Mesenchymal stem cell (in vitro differentiated cells and primary cell): Measurements from ENCODE around the gene TRO.

Experiments used
- DNase-seq: peaks from one replicate; pipeline ENCODE4 v3.0.0-alpha.2; 2013
- H2AFZ ChIP-seq: one replicate; pipeline ENCODE4 v1.6.1; 2013; ENCODE audit warnings: low read depth, mild to moderate bottlenecking, control low read depth, inconsistent platforms, low read length, moderate library complexity
- H2AK5ac ChIP-seq: 2 replicates; pipeline ENCODE4 v1.6.1; 2013; ENCODE audit warnings: low read length, moderate library complexity, mild to moderate bottlenecking, inconsistent platforms; ENCODE audit not compliant: severe bottlenecking
- H2BK120ac ChIP-seq: one replicate; pipeline ENCODE4 v1.6.1; 2013; ENCODE audit warnings: low read depth, mild to moderate bottlenecking, inconsistent platforms, low read length, moderate library complexity
- H2BK12ac ChIP-seq, 2 experiments: one replicate each; pipeline ENCODE4 v1.6.1; 2013; ENCODE audit warnings: inconsistent platforms in 2 of 2, low read length in 2 of 2, mild to moderate bottlenecking in 2 of 2, moderate library complexity in 2 of 2, control low read depth in 1 of 2
- H2BK15ac ChIP-seq: one replicate; pipeline ENCODE4 v1.6.1; 2013; ENCODE audit warnings: mild to moderate bottlenecking, low read depth, inconsistent platforms; ENCODE audit not compliant: poor library complexity, severe bottlenecking
- H2BK5ac ChIP-seq: 2 replicates; pipeline ENCODE4 v1.6.1; 2013; ENCODE audit warnings: low read depth, mild to moderate bottlenecking, low read length, control low read depth, inconsistent platforms; ENCODE audit not compliant: poor library complexity, severe bottlenecking
- H3K14ac ChIP-seq, 2 experiments: one replicate each; pipeline ENCODE4 v1.6.1; 2013; ENCODE audit warnings: inconsistent platforms in 2 of 2, low read length in 2 of 2, control low read depth in 1 of 2, mild to moderate bottlenecking in 1 of 2, moderate library complexity in 1 of 2
- H3K18ac ChIP-seq, 2 experiments: one replicate each; pipeline ENCODE4 v1.6.1; 2013; ENCODE audit warnings: inconsistent platforms in 2 of 2, low read length in 2 of 2, control low read depth in 1 of 2, low read depth in 1 of 2, mild to moderate bottlenecking in 1 of 2
- H3K23ac ChIP-seq, 2 experiments: one replicate each; pipeline ENCODE4 v1.6.1; 2013; ENCODE audit warnings: inconsistent platforms in 2 of 2, low read length in 2 of 2, mild to moderate bottlenecking in 2 of 2, moderate library complexity in 2 of 2, control low read depth in 1 of 2
- H3K27ac ChIP-seq: 2 replicates; pipeline ENCODE4 v1.5.1; 2013; ENCODE audit warnings: mild to moderate bottlenecking, moderate library complexity, low read length, control low read depth, inconsistent platforms; ENCODE audit not compliant: poor library complexity, severe bottlenecking
- H3K27me3 ChIP-seq, 2 experiments: 2 replicates each; pipeline versions ENCODE4 v1.6.1 to v1.7.0; 2013; ENCODE audit warnings: low read length in 2 of 2, mild to moderate bottlenecking in 2 of 2, moderate library complexity in 2 of 2, control low read depth in 1 of 2, inconsistent platforms in 1 of 2; ENCODE audit not compliant: control insufficient read depth in 1 of 2, insufficient read depth in 1 of 2
- H3K36me3 ChIP-seq, 2 experiments: 2 replicates each; pipeline versions ENCODE4 v1.6.1 to v1.7.0; 2013; ENCODE audit warnings: low read length in 2 of 2, control low read depth in 1 of 2, inconsistent platforms in 1 of 2, low read depth in 1 of 2, mild to moderate bottlenecking in 1 of 2; ENCODE audit not compliant: insufficient read depth in 2 of 2, control insufficient read depth in 1 of 2
- H3K4ac ChIP-seq, 2 experiments: one replicate each; pipeline ENCODE4 v1.6.1; 2013; ENCODE audit warnings: inconsistent platforms in 2 of 2, low read length in 2 of 2, mild to moderate bottlenecking in 2 of 2, moderate library complexity in 2 of 2, control low read depth in 1 of 2, low read depth in 1 of 2
- H3K4me1 ChIP-seq: 2 replicates; pipeline ENCODE4 v1.6.1; 2013; ENCODE audit warnings: low read depth, low read length, control low read depth; ENCODE audit not compliant: control insufficient read depth, insufficient read depth
- H3K4me2 ChIP-seq: 2 replicates; pipeline ENCODE4 v1.6.1; 2013; ENCODE audit warnings: low read length, mild to moderate bottlenecking, inconsistent platforms; ENCODE audit not compliant: poor library complexity, severe bottlenecking
- H3K4me3 ChIP-seq, 2 experiments: 2 replicates each; pipeline versions ENCODE4 v1.5.1 to v1.7.0; 2013; ENCODE audit warnings: low read length in 2 of 2, mild to moderate bottlenecking in 2 of 2, control low read depth in 1 of 2, low read depth in 1 of 2; ENCODE audit not compliant: insufficient read depth in 1 of 2
- H3K79me1 ChIP-seq: replicated peaks from 2 replicates; pipeline ENCODE4 v1.6.1; 2013; ENCODE audit warnings: mild to moderate bottlenecking, control low read depth, low read length, inconsistent platforms; ENCODE audit not compliant: poor library complexity, severe bottlenecking
- H3K9ac ChIP-seq: 2 replicates; pipeline ENCODE4 v1.7.0; 2013; ENCODE audit warnings: mild to moderate bottlenecking, low read length, moderate library complexity
- H3K9me3 ChIP-seq: 2 replicates; pipeline ENCODE4 v1.7.0; 2013; ENCODE audit warnings: mild to moderate bottlenecking, low read length; ENCODE audit not compliant: control insufficient read depth
- H4K8ac ChIP-seq: one replicate; pipeline ENCODE4 v1.6.1; 2013; ENCODE audit warnings: inconsistent platforms, mild to moderate bottlenecking, low read length, moderate library complexity
- H4K91ac ChIP-seq: one replicate; pipeline ENCODE4 v1.6.1; 2013; ENCODE audit warnings: mild to moderate bottlenecking, low read length, inconsistent platforms
- WGBS: methylation state at CpG from one replicate; pipeline ENCODE4 v1.1.7; 2013; ENCODE audit warnings: mixed read lengths; 5-methylcytosine and 5-hydroxymethylcytosine counted together

The TRO gene

GRCh38 chrX:54961750-54962149, 41.1 kb downstream of the TRO start:
- H3K4ac ChIP-seq = no peak overlapping the region
- no peaks in the 10 kb centered on the region for H3K79me1 ChIP-seq
- no peak overlapping the region for H2BK120ac ChIP-seq
- H2BK5ac ChIP-seq = no peak overlapping the region
- no peak overlapping the region for H2BK15ac ChIP-seq
- H3K36me3 ChIP-seq = no peaks in the 10 kb centered on the region
- H3K23ac ChIP-seq = no peak overlapping the region
- no peak overlapping the region for H2BK12ac ChIP-seq
- no peak overlapping the region for H3K9ac ChIP-seq
- H3K27me3 ChIP-seq = peaks cover 0 to 44% of the 10 kb centered on the region in 2 experiments
- no peak overlapping the region for H3K4me2 ChIP-seq
- no peak overlapping the region for H3K18ac ChIP-seq
- no peak overlapping the region for H3K27ac ChIP-seq
- 95% methylated on average over 1 of the region's 1 CpG for WGBS
- DNase-seq = no peak
- H3K9me3 ChIP-seq = no peaks in the 10 kb centered on the region
- H3K4me1 ChIP-seq = no peaks in the 10 kb centered on the region
- H2AFZ ChIP-seq = no peak overlapping the region
- H3K4me3 ChIP-seq = no peak overlapping the region
- H4K91ac ChIP-seq = no peak overlapping the region
- H2AK5ac ChIP-seq = no peak overlapping the region
- no peak overlapping the region for H4K8ac ChIP-seq
- no peak overlapping the region for H3K14ac ChIP-seq

GRCh38 chrX:54964766-54965497, 44.3 kb downstream of the TRO start:
- H3K9ac ChIP-seq = no peak overlapping the region
- WGBS = no CpG with 5 or more reads among the region's 4 CpGs
- no peak overlapping the region for H3K23ac ChIP-seq
- H2BK12ac ChIP-seq = no peak overlapping the region
- no peak overlapping the region for H3K4me2 ChIP-seq
- no peaks in the 10 kb centered on the region for H3K36me3 ChIP-seq
- H3K14ac ChIP-seq = no peak overlapping the region
- H3K27me3 ChIP-seq = peaks cover 0 to 36% of the 10 kb centered on the region in 2 experiments
- H4K8ac ChIP-seq = no peak overlapping the region
- no peak overlapping the region for H3K4me3 ChIP-seq
- H2AK5ac ChIP-seq = no peak overlapping the region
- no peak overlapping the region for H4K91ac ChIP-seq
- H3K79me1 ChIP-seq = no peaks in the 10 kb centered on the region
- no peak overlapping the region for H2BK15ac ChIP-seq
- no peaks in the 10 kb centered on the region for H3K4me1 ChIP-seq
- no peak overlapping the region for H2AFZ ChIP-seq
- H3K18ac ChIP-seq = no peak overlapping the region
- H2BK5ac ChIP-seq = no peak overlapping the region
- H2BK120ac ChIP-seq = no peak overlapping the region
- DNase-seq = no peak
- no peak overlapping the region for H3K27ac ChIP-seq
- no peak overlapping the region for H3K4ac ChIP-seq
- H3K9me3 ChIP-seq = peaks cover 2% of the 10 kb centered on the region

- H2AFZ ChIP-seq = no peak overlapping the region
- peaks cover 0 to 4% of the 10 kb centered on the region in 2 experiments for H3K27me3 ChIP-seq
- no peak overlapping the region for H3K14ac ChIP-seq
- no peak overlapping the region for H2BK12ac ChIP-seq
- no peak overlapping the region for H3K4me2 ChIP-seq
- no peak overlapping the region for H3K9ac ChIP-seq
- H2BK15ac ChIP-seq = no peak overlapping the region
- H3K27ac ChIP-seq = no peak overlapping the region
- H2BK120ac ChIP-seq = no peak overlapping the region
- no peak overlapping the region for H4K8ac ChIP-seq
- no peak overlapping the region for H4K91ac ChIP-seq
- H3K9me3 ChIP-seq = no peaks in the 10 kb centered on the region
- no peaks in the 10 kb centered on the region for H3K79me1 ChIP-seq
- no peak overlapping the region for H3K4ac ChIP-seq
- no peak overlapping the region for H2BK5ac ChIP-seq
- no peak for DNase-seq
- H3K4me1 ChIP-seq = no peaks in the 10 kb centered on the region
- no peaks in the 10 kb centered on the region for H3K36me3 ChIP-seq
- H3K23ac ChIP-seq = no peak overlapping the region
- no peak overlapping the region for H3K18ac ChIP-seq
- no peak overlapping the region for H3K4me3 ChIP-seq
- WGBS = no CpG with 5 or more reads among the region's 4 CpGs
- H2AK5ac ChIP-seq = no peak overlapping the region
These were observed 56.8 kb downstream of the TRO start for GRCh38 chrX:54977387-54977786.

- H3K27ac ChIP-seq = no peak overlapping the region
- no peaks in the 10 kb centered on the region for H3K79me1 ChIP-seq
- no peak overlapping the region for H3K23ac ChIP-seq
- H3K9ac ChIP-seq = no peak overlapping the region
- H3K27me3 ChIP-seq = peaks cover 0 to 4% of the 10 kb centered on the region in 2 experiments
- no peaks in the 10 kb centered on the region for H3K36me3 ChIP-seq
- H4K91ac ChIP-seq = no peak overlapping the region
- H3K4ac ChIP-seq = no peak overlapping the region
- H3K14ac ChIP-seq = no peak overlapping the region
- no peak overlapping the region for H2BK5ac ChIP-seq
- H2AK5ac ChIP-seq = no peak overlapping the region
- H2BK12ac ChIP-seq = no peak overlapping the region
- no peaks in the 10 kb centered on the region for H3K4me1 ChIP-seq
- H2AFZ ChIP-seq = no peak overlapping the region
- no peak overlapping the region for H4K8ac ChIP-seq
- H3K9me3 ChIP-seq = peaks cover 2% of the 10 kb centered on the region
- H3K4me2 ChIP-seq = no peak overlapping the region
- H2BK120ac ChIP-seq = no peak overlapping the region
- no peak for DNase-seq
- no peak overlapping the region for H3K4me3 ChIP-seq
- no peak overlapping the region for H3K18ac ChIP-seq
- H2BK15ac ChIP-seq = no peak overlapping the region
These were observed 57.8 kb downstream of the TRO start for GRCh38 chrX:54978448-54978847.
